Posterior vena cava (tissue), 2 donors: Measurements from ENCODE around the gene MED4. TPM values are rescaled to one million over a fixed set of nuclear protein-coding genes. Genes with fewer than 3 reads are reported as not detected.

Source experiments
- DNase-seq: peaks from one replicate; pipeline ENCODE4 v3.0.0-alpha.2; 2020; ENCODE audit warnings: low spot score
- intact Hi-C, 2 donors: fragments of 100-400 bp; cut with DNase I; formaldehyde crosslinking; loops; one replicate each; pipeline versions ENCODE4 v1.14.1 to v1.14.2; 2022 to 2023
- long read RNA-seq, 2 donors: library from polyadenylated mRNA; unstranded; transcript quantifications; one replicate each; pipeline ENCODE4 v2.0.0, GENCODE V29; 2020 to 2021
- total RNA-seq, 2 donors: library from RNA; stranded (reverse); fragmentation: NEBNext Ultra II Directional; extraction: Animal tissue kit (Norgen Biotek cat#: 25700); gene quantifications; one replicate each; pipeline ENCODE4 v1.2.1, GENCODE V29; 2021
- donor health status: DM: yes; HTN: yes; CAD: no.
- donor health status: DM: yes; HTN: yes; CAD: no.

MED4 gene, protein sequence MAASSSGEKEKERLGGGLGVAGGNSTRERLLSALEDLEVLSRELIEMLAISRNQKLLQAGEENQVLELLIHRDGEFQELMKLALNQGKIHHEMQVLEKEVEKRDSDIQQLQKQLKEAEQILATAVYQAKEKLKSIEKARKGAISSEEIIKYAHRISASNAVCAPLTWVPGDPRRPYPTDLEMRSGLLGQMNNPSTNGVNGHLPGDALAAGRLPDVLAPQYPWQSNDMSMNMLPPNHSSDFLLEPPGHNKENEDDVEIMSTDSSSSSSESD
- 10 to 100 TPM; 38.6 to 41.6 TPM for total RNA-seq
- long read RNA-seq, donor 1, transcript MED4-201 (7 exons, 2,022 nt), result major isoform, 23 of 42 reads
- long read RNA-seq, donor 1, transcript MED4-202 (7 exons, 931 nt), result minor isoform, 11 of 42 reads
- long read RNA-seq, donor 1, partial matches to known transcripts, result 1 of 42 reads
- long read RNA-seq, donor 1, other reads (novel, unspliced or antisense), result 7 of 42 reads
- long read RNA-seq, donor 2, transcript MED4-201 (7 exons, 2,022 nt), result major isoform, 94 of 150 reads
- long read RNA-seq, donor 2, transcript MED4-202 (7 exons, 931 nt), result minor isoform, 45 of 150 reads
- long read RNA-seq, donor 2, partial matches to known transcripts, result 3 of 150 reads
- long read RNA-seq, donor 2, other reads (novel, unspliced or antisense), result 8 of 150 reads

DNA sequence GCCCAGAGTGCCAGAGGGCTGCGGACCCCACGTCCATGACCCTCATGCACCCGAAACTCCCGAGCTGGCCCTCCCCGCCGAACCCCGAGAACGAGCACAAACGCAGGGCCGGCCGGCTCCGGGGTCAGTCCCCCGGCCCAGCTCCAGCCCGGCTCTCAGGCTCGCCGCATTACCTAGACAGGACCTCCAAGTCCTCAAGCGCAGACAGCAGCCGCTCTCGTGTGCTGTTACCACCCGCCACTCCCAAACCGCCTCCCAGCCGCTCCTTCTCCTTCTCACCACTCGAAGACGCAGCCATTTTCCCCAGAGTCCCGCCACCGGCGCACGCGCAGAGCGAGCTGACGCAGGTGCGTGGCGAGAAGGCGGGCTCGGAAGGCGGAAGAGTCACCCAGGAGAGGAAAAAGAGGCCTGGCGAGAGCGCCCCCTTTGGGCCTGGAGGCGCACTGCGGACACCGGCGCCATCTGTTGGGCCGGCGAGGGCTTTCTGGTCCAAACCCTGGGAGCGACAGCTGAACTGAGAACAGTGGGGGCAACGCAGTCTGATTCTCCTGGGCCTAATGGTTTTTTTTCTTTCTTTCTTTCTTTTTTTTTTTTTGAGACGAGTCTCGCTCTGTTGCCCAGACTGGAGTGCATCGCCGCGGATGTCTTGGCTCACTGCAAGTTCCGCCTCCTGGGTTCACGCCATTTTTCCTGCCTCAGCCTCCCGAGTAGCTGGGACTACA lies at the start of gene MED4:
Gene MED4 (minus strand): TSS at position 324 of the 722 bp plus-strand sequence. CDS start 26 bp downstream, at position 298.
- peak; percentile 99 for DNase-seq
- intact Hi-C loops, result no loop called here

DNA sequence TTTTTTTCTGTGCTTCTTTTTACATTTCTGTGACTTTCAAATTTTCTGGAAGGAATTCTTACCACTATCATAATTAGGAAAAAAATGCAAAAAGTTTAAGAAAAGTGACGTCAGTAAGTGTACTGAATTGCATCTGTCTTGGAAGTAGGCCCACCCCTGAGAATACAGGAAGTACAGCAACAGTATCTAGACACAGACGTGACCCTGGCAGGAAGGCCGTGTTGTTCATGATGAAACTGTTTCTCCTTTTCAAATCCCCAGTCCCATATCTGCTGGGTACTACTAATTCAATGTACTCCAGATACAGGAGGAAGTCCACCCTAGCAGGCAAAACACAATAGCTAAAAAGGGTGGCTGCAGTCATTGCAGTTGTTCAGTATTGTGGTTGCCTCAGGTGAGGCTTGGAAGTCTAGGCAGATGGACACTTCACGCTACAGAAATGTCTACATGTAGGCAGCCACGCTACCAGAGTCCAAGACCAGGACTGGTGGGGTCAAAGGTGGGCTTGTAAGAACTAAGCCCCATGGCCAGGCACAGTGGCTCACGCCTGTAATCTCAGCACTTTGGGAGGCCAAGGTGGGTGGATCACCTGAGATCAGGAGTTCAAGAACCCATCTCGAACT lies 49.6 kb upstream of the MED4 start:
- intact Hi-C loops, result loop anchor here in 1 of 2 donors (10.0 kb wide), 1 partner anchor 80 kb away; no protein-coding TSS in a partner anchor
- DNase-seq, result no peak

DNA sequence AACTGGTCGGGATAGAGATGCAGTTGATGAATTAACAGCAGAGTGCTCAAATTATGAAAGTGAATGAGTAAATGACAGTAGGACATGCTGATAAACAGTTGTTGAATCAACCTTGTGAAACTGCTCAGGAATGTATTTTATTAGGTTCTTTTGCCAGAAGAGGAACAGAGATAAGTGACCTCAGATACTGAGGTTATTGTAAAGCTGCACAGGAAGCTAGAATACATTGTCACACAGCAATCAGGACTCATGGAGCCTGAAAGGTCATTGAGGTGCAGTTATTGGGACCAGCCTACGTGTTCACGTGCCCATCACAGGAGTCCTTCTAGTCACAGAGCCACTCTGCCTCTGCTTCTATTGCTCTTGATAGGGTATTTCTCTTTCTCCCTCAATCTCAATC lies 47.5 kb upstream of the MED4 start:
- intact Hi-C loops, result loop anchor here in 1 of 2 donors (10.0 kb wide), 1 partner anchor 82 kb away; no protein-coding TSS in a partner anchor
- no peak for DNase-seq

DNA sequence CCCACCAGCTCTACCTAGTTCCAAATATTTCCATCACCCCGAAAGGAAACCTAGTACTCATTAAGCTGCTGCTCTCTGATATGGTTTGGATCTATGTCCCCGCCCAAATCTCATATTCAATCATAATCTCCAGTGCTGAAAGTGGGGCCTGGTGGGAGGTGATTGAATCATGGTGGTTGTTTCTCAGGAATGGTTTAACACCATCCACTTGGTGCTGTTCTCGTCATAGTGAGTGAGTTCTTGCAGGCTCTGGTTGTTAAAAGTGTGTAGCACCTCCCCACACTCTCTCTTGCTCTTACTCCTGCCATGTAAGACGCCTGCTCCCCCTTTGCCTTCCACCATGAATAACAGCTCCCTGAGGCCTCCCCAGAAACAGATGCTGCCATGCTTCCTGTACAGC lies 43.4 kb upstream of the MED4 start:
- no peak for DNase-seq
- intact Hi-C loops, result no loop called here

DNA sequence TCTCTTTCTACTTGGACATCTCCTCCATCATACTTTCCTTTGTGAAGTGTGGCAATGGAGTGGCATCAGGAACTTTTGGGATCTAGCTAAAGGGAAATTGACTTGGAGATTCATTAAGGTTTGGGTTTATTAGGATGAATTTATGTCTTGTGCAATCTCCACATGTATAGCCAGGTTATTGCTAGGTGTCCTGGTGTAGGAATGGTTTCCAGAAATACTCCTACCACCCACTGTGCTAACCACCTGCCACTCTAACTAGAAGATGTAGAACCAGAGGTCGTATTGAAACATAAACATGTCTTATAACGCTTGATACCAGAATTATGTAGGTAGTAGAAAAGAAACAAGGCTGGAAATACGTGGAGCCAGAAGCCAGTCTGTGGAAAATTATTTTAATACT lies 38.1 kb upstream of the MED4 start:
- intact Hi-C loops, result no loop called here
- DNase-seq, result no peak

DNA sequence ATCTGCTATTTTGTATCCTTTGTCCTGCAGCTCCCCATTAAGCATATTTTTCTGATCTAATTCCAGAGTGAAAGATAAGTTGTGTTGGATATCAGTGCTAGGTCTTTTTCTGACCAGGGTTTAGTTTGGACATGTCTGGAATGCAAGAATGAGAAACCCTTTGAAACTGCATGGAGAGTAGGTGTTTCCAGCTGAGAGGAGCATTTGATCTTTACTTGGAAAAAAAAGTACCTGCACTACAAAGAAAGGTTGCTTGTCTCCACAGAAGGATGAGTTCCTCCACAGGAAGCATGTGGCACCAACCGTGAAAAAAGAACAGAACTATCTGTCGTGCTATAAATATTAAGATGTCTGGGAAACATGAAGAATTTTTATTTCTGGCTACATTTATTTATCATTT lies 36.6 kb upstream of the MED4 start:
- no peak for DNase-seq
- intact Hi-C loops, result no loop called here

DNA sequence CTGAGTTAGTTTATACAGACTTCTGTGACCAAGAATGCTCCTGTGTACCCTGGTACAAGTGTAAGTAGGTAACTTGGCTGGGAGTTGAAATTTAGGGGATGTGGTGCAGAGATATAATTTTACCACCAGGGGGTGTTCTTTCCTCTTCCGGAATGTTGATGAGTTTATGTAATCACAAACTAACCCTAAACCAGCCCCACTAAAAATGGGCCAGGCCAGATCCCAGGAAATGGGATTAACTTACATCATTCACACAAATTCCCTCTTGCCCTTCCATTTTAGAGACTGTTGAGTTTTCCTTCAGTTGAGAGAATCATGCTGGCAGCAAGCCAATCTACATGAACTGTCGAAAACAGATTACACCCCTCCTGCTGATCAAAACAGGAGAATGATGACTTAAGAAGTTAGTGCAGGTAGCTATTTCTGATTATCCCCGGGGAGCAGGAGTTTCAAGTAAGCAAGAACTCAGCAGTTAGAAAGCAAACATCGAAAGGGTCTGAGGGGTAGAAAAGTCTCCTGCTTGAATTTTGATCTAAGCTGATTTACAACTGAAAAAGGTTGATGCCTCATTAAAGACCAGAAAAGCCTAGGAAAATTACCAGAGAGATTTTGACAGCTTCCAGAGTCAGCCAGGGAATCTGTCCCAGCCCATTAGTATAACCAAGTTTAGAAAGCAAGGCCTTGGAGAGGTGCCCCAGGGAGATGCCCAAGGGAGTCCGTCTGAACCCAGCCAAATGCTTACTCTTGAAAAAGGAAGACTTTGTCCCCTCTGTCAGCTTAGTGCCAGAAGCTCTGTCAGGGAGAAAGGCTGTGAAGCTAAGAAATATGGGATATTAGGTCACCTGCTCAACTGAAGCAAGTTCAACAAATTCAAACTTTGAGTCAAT lies 32.3 kb upstream of the MED4 start:
- intact Hi-C loops, result loop anchor here in 1 of 2 donors (5.0 to 10.0 kb wide), 2 partner anchors 105 to 178 kb away; partner anchors contain the start of genes ITM2B and RB1
- no peak for DNase-seq

DNA sequence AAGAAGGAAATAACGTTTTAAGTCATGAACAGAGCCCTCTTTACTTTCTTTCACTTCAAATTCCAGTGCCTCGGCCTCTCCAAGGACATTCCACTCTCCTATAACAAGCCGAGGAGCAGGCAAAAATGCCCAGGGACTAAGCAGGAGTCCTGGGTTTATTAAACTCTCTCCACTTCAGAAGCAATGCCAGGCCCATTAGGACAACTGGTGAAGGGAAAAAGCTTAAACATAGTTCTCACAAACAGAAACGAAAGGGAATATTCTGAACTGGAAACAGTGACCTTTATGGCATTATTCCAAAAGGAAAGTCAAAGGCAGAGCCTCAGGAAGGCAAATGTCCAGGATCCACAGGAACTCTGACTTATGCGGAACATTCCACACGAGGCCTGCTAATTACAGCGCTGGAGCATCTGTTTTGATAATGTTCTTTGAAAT lies 30.9 kb upstream of the MED4 start:
- intact Hi-C loops, result loop anchor here in 1 of 2 donors (5.0 to 10.0 kb wide), 2 partner anchors 106 to 179 kb away; partner anchors contain the start of genes ITM2B and RB1
- DNase-seq, result no peak

DNA sequence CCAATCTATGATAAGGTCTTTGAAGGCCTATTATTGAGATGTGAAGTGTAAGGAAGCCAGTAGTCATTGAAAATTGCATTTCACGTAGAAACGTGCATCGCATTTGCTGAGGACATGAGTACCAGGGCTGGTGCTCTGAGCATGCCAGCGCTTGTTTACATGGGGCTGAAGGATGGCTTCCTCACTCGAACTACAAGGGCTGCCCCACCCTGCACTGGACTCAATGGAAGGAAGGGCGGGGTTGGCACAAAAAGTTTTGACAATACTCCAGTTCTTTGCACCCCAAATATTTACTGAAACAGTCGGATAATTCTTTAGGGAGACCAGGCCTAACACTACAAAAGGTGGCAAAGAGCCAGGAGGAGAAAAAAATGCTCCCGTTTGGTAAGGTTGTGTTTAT lies 28.9 kb upstream of the MED4 start:
- no peak for DNase-seq
- intact Hi-C loops, result loop anchor here in 1 of 2 donors (10.0 kb wide), 1 partner anchor 181 kb away; the partner anchor contains the start of gene RB1

DNA sequence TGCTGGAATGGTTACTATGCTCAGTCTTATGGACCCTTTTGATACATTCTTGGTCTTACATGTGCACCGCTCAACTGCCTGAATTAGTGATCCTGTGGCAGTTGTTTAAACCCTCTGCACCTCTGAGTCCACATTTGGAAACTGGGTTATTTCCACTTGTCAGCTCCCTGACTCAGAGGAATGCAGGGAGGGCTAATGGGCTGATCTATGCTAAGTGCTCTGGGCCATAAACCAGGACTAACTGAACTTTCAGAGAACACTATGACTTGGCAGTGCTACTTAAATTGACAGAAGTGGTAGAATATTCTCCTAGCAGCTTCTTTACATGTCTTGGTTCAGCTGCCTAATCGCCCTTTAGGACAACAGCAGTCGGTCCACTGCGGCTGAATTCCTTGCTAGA lies 26.8 kb upstream of the MED4 start:
- intact Hi-C loops, result loop anchor here in 1 of 2 donors (10.0 kb wide), 1 partner anchor 183 kb away; the partner anchor contains the start of gene RB1
- no peak for DNase-seq

DNA sequence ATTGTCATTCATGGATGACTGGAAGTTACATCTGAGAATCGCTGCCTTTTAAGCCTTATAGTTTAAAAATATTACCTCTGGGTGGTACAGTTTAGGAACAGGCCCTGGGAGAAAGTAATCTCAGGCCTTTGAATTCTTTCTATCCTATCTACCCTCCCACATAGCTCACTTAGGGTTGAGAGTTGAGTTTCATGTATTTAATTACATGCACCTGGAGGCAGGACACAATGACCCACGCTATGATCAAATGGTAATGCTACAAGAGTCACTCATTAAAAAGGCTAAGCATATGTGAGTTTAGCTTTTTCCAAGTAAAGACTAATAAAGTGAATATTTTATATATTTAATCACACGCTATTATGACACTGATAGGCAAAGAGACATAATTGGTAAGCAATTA lies 25.3 kb upstream of the MED4 start:
- intact Hi-C loops, result loop anchor here in 1 of 2 donors (10.0 kb wide), 1 partner anchor 185 kb away; the partner anchor contains the start of gene RB1
- no peak for DNase-seq

DNA sequence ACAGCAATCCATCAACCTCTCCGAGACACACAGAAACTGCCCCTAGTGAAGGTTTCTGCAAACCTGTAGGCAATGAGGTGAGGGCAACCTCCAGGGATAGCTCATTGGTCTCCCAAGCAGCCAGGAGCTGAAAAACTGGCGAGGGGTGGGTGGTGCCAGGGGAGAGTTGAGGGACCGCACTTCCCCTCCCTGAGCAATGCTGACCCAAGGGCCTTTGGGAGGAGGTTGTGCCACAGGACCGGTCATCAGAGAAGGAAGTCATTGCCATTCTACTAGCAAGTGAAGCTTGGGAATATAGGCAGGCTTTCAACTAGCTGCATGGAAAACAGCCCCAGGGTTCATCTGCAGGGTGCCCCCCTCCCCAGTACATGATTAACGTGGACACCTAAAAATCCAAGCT lies 23.1 kb upstream of the MED4 start:
- DNase-seq, result no peak
- intact Hi-C loops, result no loop called here

DNA sequence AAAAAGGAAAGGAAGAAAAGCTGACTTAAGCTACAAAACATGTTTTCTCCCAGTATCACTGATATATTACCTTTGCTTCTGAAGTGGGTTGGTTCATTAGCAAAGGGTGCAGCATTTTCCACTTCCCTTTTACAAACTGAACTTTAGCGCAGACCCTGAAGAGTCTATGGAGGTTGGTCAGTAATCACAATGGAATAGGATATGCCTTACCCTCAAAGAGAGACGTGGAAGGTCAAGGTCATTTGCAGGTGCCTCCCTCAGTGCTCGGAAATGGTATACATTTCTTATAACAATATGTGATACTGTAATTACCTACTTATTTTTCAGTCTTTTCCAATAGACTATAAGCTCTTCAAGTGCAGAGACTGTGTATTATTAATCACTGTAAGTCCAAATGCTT lies 21.9 kb upstream of the MED4 start:
- DNase-seq, result no peak
- intact Hi-C loops, result no loop called here

DNA sequence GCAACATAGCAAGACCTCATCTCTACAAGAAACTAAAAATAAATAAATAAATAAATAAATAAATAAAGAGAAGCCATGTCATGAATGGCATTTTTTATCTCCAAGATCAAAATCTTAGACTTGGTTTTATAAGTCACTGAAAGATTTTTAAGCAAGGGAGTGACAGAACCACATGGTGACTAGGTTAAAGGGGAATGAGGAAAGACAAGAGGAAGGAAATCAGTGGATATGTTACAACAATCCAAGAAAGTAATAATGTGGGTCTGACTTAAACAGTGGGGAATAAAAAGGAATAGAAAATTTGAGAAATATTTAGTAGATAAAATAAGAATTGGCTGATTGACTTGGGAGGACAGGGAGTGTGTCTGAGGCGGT lies 18.8 kb upstream of the MED4 start:
- intact Hi-C loops, result no loop called here
- DNase-seq, result no peak

DNA sequence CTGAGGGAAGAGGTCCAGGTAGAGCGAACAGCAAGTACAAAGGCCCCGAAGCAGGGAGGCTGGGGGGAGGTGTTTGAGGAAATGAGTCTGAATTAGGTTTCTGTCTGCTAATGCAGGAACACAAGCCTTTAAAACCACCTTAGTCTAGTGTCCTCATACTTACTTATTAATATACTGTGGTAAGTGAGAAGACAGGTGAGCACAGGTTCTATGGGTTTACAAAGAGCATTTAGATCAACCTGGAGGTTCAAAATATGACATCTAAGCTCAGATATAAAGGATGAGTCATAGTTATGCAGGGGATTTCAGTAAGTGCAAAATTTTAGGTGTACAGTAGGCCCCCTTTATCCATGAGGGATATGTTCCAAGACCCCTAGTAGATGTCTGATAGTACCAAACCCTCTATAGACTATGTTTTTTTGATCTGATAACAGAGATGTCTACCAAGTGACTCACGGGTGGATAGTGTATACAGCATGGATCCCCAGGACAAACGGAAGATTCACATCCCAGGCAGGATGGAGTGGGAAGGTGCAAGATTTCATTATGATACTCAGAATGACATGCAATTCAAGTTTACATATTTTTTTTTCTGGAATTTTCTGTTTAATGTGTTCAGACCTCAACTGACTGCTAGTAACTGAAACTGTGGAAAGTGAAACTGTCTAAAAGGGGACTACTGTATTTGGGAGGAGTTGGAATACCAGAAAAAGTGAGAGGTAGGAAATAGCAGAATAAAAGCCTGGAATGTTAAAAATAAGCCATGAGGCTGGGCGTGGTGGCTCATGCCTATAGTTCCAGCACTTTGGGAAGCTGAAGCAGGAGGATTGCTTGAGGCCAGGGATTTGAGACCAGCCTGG lies 18.2 kb upstream of the MED4 start:
- intact Hi-C loops, result no loop called here
- no peak for DNase-seq

DNA sequence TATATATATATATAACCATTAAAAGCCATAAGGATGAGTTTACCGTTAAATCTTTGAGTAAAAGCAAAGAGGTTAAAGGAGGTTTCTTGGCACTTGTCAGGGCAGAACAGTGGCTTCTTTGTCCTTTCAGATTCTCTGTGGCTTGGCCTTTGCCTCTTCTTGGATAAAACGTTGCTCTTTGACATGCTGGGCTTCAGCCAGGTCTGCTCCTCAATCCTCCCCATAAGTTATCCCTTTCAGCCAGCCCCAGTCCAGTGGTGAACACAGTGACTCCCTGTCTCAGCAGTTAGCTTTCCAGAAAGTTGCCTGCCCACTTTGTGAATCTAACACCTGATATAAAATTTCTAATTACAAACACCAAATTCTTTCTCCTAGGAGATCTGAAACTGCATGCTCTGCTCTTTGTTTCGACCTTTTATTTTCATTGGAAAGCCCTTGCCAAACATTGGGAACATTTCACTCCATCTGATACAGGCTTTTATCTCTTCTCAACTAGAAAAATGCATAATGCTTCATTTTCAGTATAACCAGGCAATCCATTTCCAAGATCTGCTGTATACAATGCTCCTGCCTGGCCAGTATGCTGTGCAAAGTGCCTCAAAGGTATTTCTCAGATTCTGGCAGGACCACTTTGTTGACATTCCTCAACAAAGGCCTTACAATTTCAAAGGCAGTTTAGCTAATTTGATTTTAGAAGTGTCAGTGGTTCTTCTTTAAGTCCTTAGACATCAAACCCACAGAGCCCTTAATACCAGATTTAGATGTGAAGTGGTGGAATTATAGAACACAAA lies 16.2 kb upstream of the MED4 start:
- no peak for DNase-seq
- intact Hi-C loops, result no loop called here
